HG03060 (cell line): Measurements from ENCODE around the gene TMEM91.
"Not testable (repeated sequence)": the region's sequence is repeated elsewhere in the genome, so short reads cannot be mapped to it uniquely, and the experiment has no call there.

Experiments used
- ATAC-seq: cut with Tn5 transposase; IDR thresholded peaks from one replicate; pipeline ENCODE4 v1.9.1; 2021; ENCODE audit warnings: low read depth, moderate number of reproducible peaks; ENCODE audit not compliant: unreplicated experiment

Gene TMEM91

DNA sequence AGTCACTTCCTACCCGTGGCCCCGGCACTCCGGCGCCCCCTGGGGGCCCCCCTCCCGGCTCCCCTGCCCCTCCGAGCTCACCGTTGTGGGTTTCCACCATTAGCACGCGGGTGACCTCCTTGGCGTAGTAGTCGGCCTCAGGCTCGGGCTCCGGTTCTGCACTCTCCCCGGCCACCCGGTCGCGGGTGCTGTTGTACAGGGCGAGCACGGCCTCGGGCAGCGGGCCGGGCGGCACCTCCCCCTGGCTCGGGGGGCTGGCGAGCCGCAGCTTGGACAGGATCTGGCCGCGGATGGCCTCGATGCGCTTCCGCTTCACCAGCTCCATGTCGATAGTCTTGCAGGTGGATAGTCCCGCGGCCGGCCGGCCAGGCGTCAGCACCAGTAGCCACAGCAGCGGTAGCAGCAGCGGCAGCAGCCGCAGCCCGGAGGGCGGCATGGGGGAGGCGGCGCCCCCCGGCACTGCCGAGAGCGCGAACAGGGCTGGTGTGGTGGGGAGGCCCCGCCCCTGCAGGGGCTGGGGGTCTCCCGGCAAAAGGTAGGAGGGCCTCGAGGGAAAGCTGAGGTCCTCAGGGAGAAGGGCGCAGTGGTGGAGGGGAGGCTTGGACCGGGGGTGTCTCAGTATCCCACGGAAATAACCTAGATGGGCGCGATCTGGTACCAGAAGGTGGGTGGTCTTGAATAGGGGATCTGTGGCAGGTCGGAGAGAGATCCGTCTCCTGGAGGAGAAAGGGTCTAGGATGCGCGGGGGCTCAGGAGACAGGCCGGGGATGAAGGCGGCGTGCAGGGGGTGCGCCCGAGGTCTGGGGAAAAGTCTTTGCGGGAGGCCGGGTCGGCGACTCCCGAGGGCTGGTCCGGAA, 23.5 kb upstream of the TMEM91 start:
- ATAC-seq, result no peak

DNA sequence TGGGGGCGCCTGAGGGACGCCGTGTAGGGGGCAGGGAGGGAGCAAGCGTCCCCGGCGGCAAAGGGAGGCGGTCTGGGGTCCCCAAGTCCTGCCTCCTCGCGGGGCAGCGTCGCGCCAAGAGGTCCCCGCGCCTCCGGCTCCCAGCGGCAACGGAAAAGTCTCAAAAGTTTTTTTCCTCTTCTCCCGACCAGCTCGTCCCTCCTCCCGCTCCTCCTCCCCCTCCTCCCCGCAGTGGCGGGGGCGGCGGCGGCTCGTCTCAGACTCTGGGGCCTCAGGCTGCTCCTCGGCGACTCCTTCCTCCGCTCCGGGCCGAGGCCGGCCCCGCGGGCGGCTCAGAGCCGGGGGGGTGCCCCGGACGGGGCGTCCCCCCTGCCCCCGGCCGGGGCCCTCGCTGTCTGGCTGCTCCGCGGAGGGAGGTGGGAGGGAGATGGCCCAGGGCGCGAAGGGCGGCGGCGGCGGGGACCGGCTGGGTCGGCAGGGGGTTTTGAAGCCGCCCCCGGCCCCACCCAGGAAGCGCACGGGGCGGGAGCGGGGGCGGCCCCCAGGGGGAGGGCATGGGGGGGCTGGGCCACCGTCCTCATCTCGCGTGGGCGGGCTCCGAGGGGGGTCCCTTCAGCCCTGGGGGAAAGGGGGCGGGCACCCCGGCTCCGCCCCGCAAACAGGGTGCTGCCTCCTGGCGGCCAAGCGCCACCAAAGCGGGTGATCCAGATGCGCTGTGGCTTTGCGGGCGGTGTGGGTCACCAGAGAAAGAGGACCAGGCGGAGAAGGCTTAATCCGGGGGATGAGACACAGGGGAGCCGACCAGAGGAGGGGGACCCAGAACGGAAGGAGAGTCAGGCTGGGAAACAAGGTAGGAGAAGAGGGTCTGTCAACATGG, 22.6 kb upstream of the TMEM91 start, which contains the start of gene TGFB1:
Gene TGFB1, minus strand, starts transcription at position 457 of the 877 bp plus-strand sequence. CDS start 878 bp downstream, outside the sequence.
- no peak for ATAC-seq

DNA sequence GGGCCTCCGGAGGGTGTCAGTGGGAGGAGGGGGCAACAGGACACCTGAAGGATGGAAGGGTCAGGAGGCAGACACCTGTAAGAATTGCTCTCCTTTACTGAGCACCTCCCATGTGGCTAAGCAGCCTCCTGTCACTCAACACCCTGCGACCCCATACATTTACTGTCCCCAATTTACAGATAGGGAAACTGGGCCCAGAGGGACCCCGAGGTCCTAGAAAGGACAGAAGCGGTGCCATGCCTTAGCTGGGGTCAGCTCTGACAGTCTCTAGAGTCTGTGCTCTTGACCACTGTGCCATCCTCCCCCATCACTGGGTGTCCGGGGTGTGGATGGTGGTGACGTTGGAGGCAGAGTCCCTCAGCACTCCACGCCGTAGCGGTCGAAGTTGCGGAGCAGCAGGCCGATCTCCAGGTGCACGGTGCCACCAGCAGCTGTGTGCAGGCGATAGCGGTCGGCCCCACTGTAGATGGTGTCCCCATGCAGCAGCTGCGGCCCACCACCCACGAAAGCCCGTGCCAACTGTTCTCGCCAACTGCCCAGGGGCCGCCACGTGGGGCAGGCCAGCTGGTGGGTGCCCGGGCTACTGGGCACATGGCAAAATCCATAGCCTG, 21.9 kb upstream of the TMEM91 start:
- no peak for ATAC-seq

DNA sequence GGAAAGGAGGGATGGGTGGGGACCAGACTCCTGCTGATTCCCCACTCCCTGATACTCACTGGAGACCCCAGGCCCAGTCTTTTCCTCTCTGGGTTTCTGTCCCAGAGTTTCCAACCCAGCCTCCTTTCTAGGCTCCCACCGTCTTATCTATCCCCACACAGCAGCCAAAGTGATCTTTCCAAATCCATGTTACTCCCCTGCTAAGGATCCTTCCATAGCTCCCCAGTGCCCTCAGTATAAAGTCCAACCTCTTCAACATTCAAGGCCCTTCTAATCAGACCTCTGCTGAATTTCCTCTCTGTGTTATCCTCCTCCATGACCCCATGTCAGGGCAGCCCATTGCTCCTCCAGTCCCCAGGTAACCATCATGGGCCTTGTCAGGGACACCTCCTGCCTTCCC, 21.3 kb upstream of the TMEM91 start:
- no peak for ATAC-seq

DNA sequence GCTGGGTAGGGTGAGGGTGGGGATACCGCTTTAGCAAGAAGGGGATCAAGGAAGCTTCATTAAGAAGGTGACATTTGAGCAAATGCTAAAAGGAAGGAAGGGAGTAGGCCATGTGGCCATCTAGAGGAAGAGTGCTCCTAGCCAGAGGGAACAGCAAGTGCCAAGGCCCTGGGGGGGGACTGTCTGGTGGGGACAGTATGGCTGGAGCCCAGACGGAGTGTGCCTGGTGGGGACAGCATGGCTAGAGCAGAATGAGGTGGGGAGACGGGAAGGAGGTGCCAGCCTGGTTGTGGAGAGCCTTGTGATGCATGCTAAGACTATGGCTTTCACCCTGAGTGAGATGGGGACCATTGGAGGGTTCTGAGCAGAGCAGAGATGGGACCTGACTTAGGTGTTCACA, 20.5 kb upstream of the TMEM91 start:
- ATAC-seq, result no peak

DNA sequence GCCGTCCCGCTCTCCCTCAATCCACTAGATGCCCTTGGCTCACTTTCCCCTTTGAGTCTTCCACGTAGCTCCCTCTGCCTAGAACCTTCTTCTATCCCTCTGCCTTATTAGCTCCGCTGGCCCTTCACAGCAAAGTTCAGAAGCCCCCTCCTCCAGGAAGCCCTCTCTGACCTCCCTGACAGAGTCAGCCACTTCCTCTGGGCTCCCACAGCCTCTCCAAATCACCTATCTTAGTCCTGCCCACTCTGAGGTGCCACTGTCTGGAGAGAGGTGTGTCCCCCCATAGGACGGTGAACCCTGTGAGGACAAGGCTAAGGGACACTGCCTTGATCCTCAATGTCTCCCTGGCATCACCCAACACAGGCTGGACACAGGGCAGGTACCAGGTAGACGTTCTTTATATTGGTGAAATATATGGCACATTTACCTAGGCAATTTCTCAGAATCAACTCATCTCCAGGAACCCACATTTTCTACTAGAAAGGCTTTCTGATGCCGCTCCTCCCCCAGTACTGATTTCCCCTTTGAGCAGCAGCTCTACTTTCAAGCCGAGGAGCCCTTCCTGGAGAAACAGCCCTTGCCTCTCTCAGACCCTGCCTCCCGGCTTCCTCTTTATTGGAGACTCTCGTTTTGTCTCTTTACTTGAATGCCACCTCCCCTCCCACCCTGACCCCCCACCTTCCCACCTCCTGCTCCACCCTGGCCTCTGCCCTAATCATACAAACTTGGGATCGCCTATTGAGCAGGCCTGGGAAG, 19.2 kb upstream of the TMEM91 start:
- no peak for ATAC-seq

DNA sequence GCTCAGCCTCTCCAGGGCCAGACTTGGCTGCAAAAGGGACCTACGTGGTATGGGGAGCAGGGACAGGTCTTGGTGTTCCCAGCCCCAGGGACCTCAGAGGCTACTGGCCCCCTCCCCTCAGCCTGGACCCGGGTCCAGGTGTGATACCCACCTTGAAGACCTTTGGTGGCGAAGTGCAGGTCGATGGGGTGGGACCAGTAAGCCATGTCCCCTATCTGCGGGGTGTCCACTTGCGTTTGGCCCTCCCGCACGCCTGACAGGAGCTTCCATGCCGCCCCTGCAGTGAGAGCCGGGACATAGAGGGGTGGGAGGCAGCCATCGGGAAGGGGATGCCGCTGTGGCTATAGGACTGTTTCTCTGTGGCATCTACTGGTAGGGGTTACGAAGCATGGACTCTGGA, 18.6 kb upstream of the TMEM91 start:
- ATAC-seq, result no peak

DNA sequence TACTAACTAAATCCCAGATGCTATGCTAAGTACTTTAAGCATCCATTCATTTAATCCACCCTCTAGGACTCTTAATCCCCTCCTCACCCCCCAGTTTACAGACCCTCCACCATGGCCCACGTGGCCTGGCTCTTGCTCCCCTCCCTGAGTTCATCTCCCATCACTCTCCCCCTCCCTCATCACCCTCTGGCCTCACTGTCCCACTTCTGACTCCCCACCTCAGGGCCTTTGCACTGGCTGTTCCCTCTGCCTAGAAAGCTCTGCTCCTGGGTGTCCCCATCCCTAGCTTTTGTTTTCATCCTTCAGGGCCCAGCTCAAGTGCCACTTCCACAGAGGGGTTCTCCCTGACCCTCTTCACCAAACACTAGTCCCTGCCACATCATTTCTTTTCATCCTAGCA, 16.6 kb upstream of the TMEM91 start:
- ATAC-seq, result no peak

DNA sequence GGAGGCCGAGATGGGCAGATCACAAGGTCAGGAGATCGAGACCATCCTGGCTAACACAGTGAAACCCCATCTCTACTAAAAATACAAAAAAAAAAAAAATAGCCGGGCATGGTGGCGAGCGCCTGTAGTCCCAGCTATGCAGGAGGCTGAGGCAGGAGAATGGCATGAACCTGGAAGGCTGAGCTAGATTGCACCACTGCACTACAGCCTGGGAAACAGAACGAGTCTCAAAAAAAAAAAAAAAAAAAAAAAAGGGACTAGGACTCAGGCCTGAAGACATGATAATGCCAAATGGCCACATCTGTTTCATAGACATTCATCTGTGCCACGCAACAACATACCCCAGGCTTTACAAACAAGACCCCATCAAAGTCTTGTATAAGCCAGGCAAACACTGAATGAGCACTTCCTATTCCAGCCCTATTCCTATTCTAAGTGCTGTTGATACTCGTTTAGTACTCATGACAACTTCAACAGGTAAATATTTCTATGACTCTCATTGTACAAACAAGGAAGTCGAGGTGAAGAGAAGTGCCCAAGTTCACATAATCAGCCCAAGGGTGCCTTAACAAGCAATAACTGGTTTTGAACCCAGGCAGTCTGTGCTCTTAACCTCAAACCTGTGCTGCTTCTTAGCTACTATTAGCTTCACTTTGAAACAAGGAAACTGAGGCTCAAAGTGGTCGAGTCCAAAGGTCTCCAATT, 14.0 kb upstream of the TMEM91 start:
- no peak for ATAC-seq

DNA sequence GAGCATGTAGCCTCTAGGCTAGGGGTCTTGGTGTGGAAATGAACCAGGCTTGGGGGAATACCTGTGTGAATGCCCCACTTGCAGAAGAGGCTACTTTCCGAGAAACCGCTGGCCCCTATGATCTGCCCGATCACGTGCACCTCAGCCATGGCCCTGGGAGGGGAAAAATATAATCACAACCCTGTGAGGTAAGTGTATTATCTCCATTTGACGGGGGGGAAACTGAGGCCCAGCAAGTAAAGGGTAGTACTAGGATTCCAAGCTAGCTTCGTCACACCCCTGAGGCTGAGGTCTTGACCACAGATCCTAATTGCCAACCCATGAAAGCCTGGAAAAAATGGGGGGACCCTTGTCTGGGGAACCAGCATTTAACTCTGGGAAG, 13.0 kb upstream of the TMEM91 start:
- no peak for ATAC-seq

DNA sequence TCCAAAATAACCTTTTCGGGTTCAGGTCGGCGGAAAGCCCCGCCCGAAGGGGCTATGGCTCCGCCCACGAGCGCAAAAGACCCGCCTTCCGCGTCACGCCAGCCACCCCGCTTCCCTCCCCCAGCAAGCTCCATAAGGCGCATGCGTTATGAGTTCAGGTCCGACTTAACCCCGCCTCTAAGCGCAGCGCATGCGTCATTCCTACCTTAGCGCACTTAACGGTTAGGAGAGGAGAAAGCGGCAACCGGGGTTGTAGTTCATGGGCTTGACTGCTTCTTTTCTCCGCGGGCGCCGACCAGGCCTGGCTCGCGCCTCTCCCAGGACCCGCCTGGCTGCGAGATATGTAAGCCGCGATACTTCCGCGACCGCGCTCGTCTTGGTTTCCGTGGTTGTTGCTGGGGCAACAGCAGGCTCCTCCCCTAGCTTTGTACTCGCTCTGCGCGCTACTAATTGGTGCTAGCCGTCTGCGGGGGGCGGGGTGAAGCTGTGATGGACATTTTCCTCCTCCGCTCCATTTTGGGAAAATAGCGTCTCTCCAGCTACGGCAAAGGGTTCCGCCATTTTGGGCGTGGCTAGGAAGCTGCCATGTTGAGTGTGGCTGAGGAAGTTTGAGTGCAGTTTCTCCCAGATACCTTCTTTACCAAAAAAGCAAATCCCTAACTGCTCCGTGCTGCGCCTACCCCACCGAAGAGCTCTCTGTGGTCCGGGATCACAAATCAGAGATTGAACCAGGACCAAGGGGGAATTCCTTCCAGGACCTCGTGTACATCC, 12.4 kb upstream of the TMEM91 start, which contains the start of gene B9D2:
Gene B9D2, minus strand, starts transcription at position 397 of the 771 bp plus-strand sequence. CDS start 630 bp downstream, outside the sequence.
- ATAC-seq, result peak; percentile 82

DNA sequence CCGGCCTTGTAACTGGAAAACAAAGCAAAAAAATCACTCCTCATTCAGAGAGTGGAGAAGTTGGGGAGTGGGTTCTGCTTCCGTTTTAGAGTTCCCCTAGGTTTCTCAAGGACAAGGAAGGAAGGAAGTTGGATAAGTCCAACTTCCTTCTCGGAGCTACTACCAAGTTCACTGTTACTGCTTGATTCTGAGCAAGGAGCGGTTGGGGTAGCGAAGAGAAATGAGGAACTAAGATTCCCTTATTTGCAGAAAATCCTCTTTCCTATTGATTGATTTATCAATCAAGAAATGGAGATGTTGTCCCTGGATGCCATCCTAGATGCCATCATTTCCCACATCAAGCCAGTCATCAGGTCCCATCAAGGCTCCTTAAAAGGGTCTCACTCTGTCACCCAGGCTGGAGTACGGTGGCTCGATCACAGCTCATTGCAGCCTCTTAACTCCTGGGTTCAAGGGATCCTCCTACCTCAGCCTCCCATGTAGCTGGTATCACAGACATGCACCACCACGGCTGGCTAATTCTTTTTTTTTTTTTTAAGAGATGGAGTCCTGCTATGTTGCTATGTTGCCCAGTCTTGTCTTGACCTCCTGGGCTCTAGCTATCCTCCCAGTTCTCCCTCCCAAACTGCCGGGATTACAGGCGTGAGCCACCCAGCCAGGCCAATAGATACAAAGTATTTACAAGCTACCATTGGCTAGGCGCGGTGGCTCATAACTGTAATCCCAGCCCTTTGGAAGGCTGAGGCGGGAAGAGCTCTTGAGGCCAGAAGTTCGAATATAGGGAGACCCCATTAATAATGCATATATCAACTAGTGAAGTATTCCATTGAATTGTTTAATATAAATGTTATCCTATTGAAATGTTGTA, 11.6 kb upstream of the TMEM91 start:
- no peak for ATAC-seq

DNA sequence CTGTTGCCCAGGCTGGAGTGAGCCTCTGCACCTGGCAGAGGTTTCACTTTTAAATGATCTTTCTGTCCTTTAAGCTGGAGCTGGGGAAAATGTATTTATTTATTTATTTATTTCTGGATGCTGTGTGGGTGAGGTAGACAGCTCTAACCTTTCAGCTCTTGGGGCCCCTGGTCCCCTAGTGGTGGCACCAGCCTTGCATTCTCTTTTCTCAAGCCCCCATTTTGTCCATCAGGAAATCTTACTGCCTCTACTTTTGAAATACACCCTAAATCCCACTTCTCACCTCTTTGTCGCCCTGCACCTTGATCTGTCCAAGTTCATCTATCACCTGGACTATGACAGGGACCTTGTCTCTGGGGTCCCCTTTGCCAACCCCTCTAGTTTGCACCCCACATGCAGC, 10.2 kb upstream of the TMEM91 start:
- ATAC-seq, result no peak

DNA sequence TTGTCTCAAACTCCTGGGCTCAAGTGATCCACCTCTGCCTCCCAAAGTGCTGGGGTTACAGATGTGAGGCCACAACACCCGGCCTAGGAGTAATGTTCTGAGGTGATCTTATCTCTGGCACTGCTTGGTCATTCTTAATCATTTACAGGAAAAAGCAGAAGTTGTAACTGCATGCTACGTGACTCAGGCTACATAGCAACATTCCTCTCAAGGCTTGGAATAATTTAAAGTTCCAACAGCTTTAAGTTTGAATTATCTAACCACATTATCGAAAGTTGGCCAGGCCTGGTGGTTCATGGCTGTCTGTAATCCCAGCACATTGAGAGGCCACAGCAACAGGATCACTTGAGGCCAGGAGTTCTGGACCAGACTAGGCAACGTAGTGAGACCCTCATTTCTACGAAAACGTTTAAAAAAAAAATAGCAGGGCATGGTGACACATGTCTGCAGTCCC, 8.5 kb upstream of the TMEM91 start:
- no peak for ATAC-seq

DNA sequence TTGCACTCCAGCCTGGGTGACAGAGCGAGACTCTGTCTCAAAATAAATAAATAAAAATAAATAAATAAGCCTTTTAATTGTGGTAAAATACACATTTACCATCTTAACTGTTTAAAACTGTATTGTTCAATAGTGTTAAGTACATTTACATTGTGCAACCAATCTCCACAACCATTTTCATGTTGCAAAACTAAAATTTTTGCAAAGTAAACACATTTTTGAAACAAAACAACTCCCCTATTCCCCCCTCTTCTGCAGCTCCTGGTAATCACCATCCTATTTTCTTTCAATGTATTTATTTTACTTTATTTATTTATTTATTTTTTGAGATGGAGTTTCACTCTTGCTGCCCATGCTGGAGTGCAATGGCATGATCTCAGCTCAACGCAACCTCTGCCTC, 6.6 kb upstream of the TMEM91 start:
- ATAC-seq, result no peak

DNA sequence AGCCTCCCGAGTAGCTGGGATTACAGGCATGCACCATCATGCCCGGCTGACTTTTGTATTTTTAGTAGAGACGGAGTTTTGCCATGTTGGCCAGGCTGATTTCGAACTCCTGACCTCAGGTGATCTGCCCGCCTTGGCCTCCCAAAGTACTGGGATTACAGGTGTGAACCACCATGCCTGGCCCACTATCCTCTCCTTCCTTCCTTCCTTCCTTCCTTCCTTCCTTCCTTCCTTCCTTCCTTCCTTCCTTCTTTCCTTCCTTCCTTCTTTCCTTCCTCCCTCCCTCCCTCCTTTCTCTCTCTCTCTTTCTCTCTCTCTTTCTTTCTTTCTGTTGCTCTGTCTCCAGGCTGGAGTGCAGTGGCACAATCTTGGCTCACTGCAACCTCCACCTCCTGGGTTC, 5.2 kb upstream of the TMEM91 start:
- ATAC-seq, result not testable (repeated sequence)

DNA sequence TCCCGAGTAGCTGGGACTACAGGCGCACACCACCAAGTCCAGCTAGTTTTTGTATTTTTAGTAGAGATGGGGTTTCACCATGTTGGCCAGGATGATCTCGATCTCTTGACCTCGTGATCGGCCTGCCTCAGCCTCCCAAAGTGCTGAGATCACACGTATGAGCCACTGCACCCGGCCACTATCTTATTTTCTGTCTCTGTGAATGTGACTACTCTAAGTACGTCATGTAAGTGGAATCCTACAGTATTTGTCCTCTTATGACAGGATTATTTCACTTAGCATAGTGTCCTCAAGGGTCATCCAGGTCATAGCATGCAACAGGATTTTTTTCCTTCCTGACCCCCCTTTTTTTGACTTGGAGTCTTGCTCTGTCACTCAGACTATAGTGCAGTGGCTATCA, 4.8 kb upstream of the TMEM91 start:
- no peak for ATAC-seq

DNA sequence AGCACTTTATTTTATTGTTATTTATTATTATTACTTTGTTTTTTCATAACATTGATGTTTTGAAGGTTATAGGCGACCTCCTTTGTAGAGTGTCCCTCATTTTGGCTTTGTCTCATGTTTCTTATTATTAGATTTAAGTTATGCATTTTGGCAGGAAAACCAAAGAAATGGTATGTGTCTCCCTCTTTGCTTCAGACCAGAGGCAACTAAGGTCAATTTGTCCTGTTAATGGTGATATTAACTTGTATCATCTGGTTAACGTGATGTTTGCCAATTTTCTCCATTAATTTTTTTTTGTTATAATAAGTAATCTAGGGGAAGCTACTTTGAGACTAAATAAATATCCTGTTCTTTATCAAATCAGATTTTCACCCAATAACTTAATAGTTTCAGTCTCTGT, 3.8 kb upstream of the TMEM91 start:
- no peak for ATAC-seq
